Gastroesophageal sphincter (tissue), 4 donors: ENCODE results near the gene THSD4. TPM values are rescaled to one million over a fixed set of nuclear protein-coding genes. Genes with fewer than 3 reads are reported as not detected.

Experiments
- ATAC-seq: fragments of 150-250 bp; one replicate; pipeline ENCODE4 v1.9.1; 2016; ENCODE audit warnings: mild to moderate bottlenecking, moderate library complexity
- H3K27ac ChIP-seq, 4 donors: fragments of 200-600 bp; sonication (generic) in 3 of 4; 1 replicate in 3 of 4; 2 replicates in 1 of 4; pipeline ENCODE4 v1.5.1; 2016 to 2019
- H3K27me3 ChIP-seq: fragments of 200-600 bp; sonication (generic); one replicate; pipeline ENCODE4 v1.5.1; 2019
- H3K36me3 ChIP-seq, 2 donors: fragments of 200-600 bp; sonication (generic); one replicate each; pipeline ENCODE4 v1.5.1; 2019; ENCODE audit warnings: control low read depth in 1 of 2
- H3K4me1 ChIP-seq, 3 donors: fragments of 200-600 bp; sonication (generic); 1 replicate in 2 of 3; 2 replicates in 1 of 3; pipeline ENCODE4 v1.5.1; 2016 to 2019; ENCODE audit warnings: control low read depth in 2 of 3
- H3K4me3 ChIP-seq, 2 donors: fragments of 200-600 bp; sonication (generic); one replicate each; pipeline ENCODE4 v1.5.1; 2019; ENCODE audit warnings: mild to moderate bottlenecking in 1 of 2, moderate library complexity in 1 of 2
- H3K9me3 ChIP-seq, 3 donors: fragments of 200-600 bp; sonication (generic); one replicate each; pipeline ENCODE4 v1.5.1; 2017 to 2019; ENCODE audit warnings: control low read depth in 2 of 3
- CTCF ChIP-seq, 4 experiments: fragments of 200-600 bp in 2 of 4; fragments of 450-650 bp in 2 of 4; sonication (generic) in 1 of 4; IDR thresholded peaks; one replicate each; pipeline ENCODE4 v1.5.1; 2017 to 2019; ENCODE audit warnings: antibody characterized with exemption in 4 of 4, mild to moderate bottlenecking in 2 of 4, moderate library complexity in 2 of 4
- EP300 ChIP-seq: sonication (generic); formaldehyde crosslinking; IDR thresholded peaks from one replicate; pipeline ENCODE4 v1.6.1; 2017; ENCODE audit warnings: antibody characterized with exemption, mild to moderate bottlenecking
- POLR2A ChIP-seq, 2 donors: fragments of 450-650 bp; IDR thresholded peaks; one replicate each; pipeline ENCODE4 v1.6.1; 2017; ENCODE audit warnings: antibody characterized with exemption in 2 of 2, mild to moderate bottlenecking in 2 of 2, moderate library complexity in 1 of 2
- POLR2AphosphoS5 ChIP-seq: sonication (generic); formaldehyde crosslinking; IDR thresholded peaks from one replicate; pipeline ENCODE4 v1.6.1; 2017; ENCODE audit warnings: antibody characterized with exemption
- WGBS, 2 donors: methylation state at CpG; one replicate each; pipeline ENCODE4 v1.1.5; 2018; ENCODE audit warnings: low coverage in 1 of 2; 5-methylcytosine and 5-hydroxymethylcytosine counted together
- total RNA-seq, 4 donors: library from RNA; depleted of rRNA; stranded (reverse); fragments of >200 nt; gene quantifications; one replicate each; pipeline ENCODE4 v1.1.0, GENCODE V29; 2016

THSD4 gene
- total RNA-seq, 4 donors from 2014 or later: 4.6 to 28.5 (median 17.6) TPM

- TF ChIP-seq POLR2A (IDR thresholded peaks at IDR 0.05): no peak
- no peak for TF ChIP-seq POLR2AphosphoS5
- no peak for TF ChIP-seq CTCF (IDR thresholded peaks at IDR 0.05)
- TF ChIP-seq EP300: no peak
- Histone ChIP-seq H3K36me3 (no peaks in the 10 kb centered on the region), H3K9me3 (no peaks in the 10 kb centered on the region), H3K27me3 (peaks cover 9% of the 10 kb centered on the region), H3K27ac (no peak overlapping the region), H3K4me1 (peaks cover 0 to 6% (median 0%) of the 10 kb centered on the region in 3 donors), H3K4me3 (no peak overlapping the region)
- WGBS, 2 donors: 27 to 92% methylated on average over 2 of the region's 7 CpGs
- ATAC-seq: no peak
These were observed 691.2 kb downstream of the THSD4 start for GRCh38 chr15:71806452-71806931.

GRCh38 chr15:71807125-71807629, 691.9 kb downstream of the THSD4 start:
- H3K36me3 ChIP-seq: no peaks in the 10 kb centered on the region
- H3K4me1 ChIP-seq: peaks cover 0 to 6% (median 0%) of the 10 kb centered on the region in 3 donors
- H3K4me3 ChIP-seq: no peak overlapping the region
- 73 to 80% methylated on average over 4 to 7 of the region's 15 CpGs for WGBS, 2 donors
- H3K9me3 ChIP-seq: no peaks in the 10 kb centered on the region
- no peak for ATAC-seq
- H3K27ac ChIP-seq: no peak overlapping the region
- peaks cover 8% of the 10 kb centered on the region for H3K27me3 ChIP-seq
- TF ChIP-seq CTCF (IDR thresholded peaks at IDR 0.05) (no peak), POLR2AphosphoS5 (no peak), EP300 (no peak), POLR2A (IDR thresholded peaks at IDR 0.05) (no peak)

GRCh38 chr15:71807691-71808091, 692.4 kb downstream of the THSD4 start:
- no peaks in the 10 kb centered on the region for H3K9me3 ChIP-seq
- 40 to 51% methylated on average over 3 to 4 of the region's 4 CpGs for WGBS, 2 donors
- H3K36me3 ChIP-seq: no peaks in the 10 kb centered on the region
- H3K27ac ChIP-seq: no peak overlapping the region
- peaks cover 3% of the 10 kb centered on the region for H3K27me3 ChIP-seq
- peaks cover 0 to 6% (median 0%) of the 10 kb centered on the region in 3 donors for H3K4me1 ChIP-seq
- no peak for ATAC-seq
- H3K4me3 ChIP-seq: no peak overlapping the region
- TF ChIP-seq EP300 (no peak), CTCF (IDR thresholded peaks at IDR 0.05) (no peak), POLR2AphosphoS5 (no peak), POLR2A (IDR thresholded peaks at IDR 0.05) (no peak)

- Histone ChIP-seq H3K4me3 (no peak overlapping the region), H3K36me3 (no peaks in the 10 kb centered on the region), H3K27ac (no peak overlapping the region), H3K9me3 (no peaks in the 10 kb centered on the region), H3K4me1 (peaks cover 0 to 6% (median 0%) of the 10 kb centered on the region in 3 donors), H3K27me3 (no peaks in the 10 kb centered on the region)
- TF ChIP-seq EP300: no peak
- no peak for TF ChIP-seq POLR2AphosphoS5
- TF ChIP-seq CTCF (IDR thresholded peaks at IDR 0.05): no peak
- TF ChIP-seq POLR2A (IDR thresholded peaks at IDR 0.05): no peak
- ATAC-seq: no peak
- WGBS, 2 donors: 91% methylated on average over 9 of the region's 18 CpGs; no CpG with 5 or more reads in 1 of the 2 donors
These were observed 693.2 kb downstream of the THSD4 start for GRCh38 chr15:71808311-71809020.

GRCh38 chr15:71809346-71809745, 694.1 kb downstream of the THSD4 start:
- 82% methylated on average over 5 of the region's 8 CpGs; no CpG with 5 or more reads in 1 of the 2 donors for WGBS, 2 donors
- no peak overlapping the region for H3K4me3 ChIP-seq
- ATAC-seq: no peak

More at GRCh38 chr15:71809346-71809745, 694.1 kb downstream of the THSD4 start:
- Histone ChIP-seq H3K27ac (no peak overlapping the region), H3K27me3 (no peaks in the 10 kb centered on the region), H3K9me3 (no peaks in the 10 kb centered on the region), H3K4me1 (peaks cover 0 to 6% (median 0%) of the 10 kb centered on the region in 3 donors), H3K36me3 (no peaks in the 10 kb centered on the region)
- TF ChIP-seq POLR2A (IDR thresholded peaks at IDR 0.05) (no peak), CTCF (IDR thresholded peaks at IDR 0.05) (no peak), POLR2AphosphoS5 (no peak), EP300 (no peak)
